Right lobe of liver (tissue), 4 donors: ENCODE data around the gene VKORC1.

Source experiments
- CTCF ChIP-seq, 4 donors: fragments of 200-600 bp in 3 of 4; fragments of 450-650 bp in 1 of 4; IDR thresholded peaks; one replicate each; pipeline versions ENCODE4 v1.5.1 to v1.8.0; 2016 to 2022; ENCODE audit warnings: antibody characterized with exemption in 4 of 4, mild to moderate bottlenecking in 2 of 4
- POLR2A ChIP-seq: fragments of 450-650 bp; IDR thresholded peaks from one replicate; pipeline ENCODE4 v1.6.1; 2017; ENCODE audit warnings: antibody characterized with exemption, mild to moderate bottlenecking
- donor health status: DM: no; HTN: no; CAD: no.
- donor health status: DM: no; HTN: no; CAD: no.
- donor health status: DM: no; HTN: yes; CAD: no.

DNA sequence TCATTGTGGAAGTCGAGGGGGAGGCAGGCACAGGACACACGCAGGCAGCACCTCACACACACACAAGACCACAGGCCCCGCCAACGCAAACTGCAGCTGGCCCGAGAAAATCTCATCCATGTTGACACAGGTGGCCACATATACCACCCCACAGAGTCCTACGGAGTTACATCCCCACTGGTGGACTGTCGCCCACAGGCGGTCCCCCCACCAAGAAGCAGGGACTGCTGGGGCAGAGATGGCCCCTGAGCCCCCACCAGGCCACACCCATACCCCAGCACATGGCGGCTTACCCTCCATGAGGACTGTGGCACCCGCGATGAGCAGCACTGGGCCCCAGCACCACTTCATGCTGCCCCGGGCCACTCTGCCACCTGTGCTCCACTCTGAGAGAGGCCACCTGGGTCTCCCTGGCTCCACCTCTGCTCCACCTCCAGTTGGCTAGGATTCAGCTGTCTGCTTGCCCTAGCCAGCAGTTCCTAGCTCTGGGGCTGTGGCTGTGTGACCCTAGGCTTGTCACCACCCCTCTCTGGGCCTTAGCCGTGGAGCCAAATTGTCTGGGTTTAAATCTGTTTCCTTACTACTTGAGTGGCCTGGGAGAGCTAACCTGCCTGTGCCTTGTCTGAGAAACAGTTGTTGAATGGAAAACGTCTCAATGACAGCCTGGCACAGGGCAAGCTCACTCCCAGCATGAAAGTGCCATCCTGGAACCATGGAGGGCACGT, 6.0 kb downstream of the VKORC1 start, which contains the start of gene PRSS53:
- TF ChIP-seq CTCF (IDR thresholded peaks at IDR 0.05) (no peak), POLR2A (no peak)
